K562 (cell line): ENCODE data around the gene CORO1A. TPM values are rescaled to one million over a fixed set of nuclear protein-coding genes. Genes with fewer than 3 reads are reported as not detected.

Source experiments
- CBFA2T3 ChIP-seq: fragments of 450-650 bp; IDR thresholded peaks from 2 replicates; pipeline ENCODE4 v1.6.1; 2017
- CBFB ChIP-seq: sonication (generic); formaldehyde crosslinking; IDR thresholded peaks from 2 replicates; pipeline ENCODE4 v1.4.0; 2020; ENCODE audit warnings: mild to moderate bottlenecking, missing genetic modification reagents
- CBX1 ChIP-seq: sonication (generic); IDR thresholded peaks from 2 replicates; pipeline ENCODE4 v1.6.1; 2016; ENCODE audit warnings: antibody characterized with exemption, low read depth, mild to moderate bottlenecking
- DACH1 ChIP-seq: fragments of 450-650 bp; IDR thresholded peaks from 2 replicates; pipeline ENCODE4 v1.6.1; 2018; ENCODE audit not compliant: partially characterized antibody
- E2F1 ChIP-seq: sonication (generic); formaldehyde crosslinking; IDR thresholded peaks from 2 replicates; pipeline ENCODE4 v1.8.1; 2023; ENCODE audit warnings: mild to moderate bottlenecking, missing genetic modification reagents, moderate library complexity
- E2F4 ChIP-seq: sonication (generic); formaldehyde crosslinking; IDR thresholded peaks from 2 replicates; pipeline ENCODE4 v1.8.0; 2022; ENCODE audit warnings: mild to moderate bottlenecking, low read depth, missing genetic modification reagents
- EZH2 ChIP-seq: IDR thresholded peaks from 2 replicates; pipeline ENCODE4 v1.6.1; 2012; ENCODE audit warnings: low read depth, mild to moderate bottlenecking, inconsistent platforms, low read length, borderline replicate concordance
- HNRNPK ChIP-seq: fragments of 200-400 bp; formaldehyde crosslinking; IDR thresholded peaks from one replicate; pipeline ENCODE4 v1.6.1; 2018; ENCODE audit warnings: mild to moderate bottlenecking, low read depth, low read length; ENCODE audit not compliant: poor library complexity, severe bottlenecking
- KHSRP ChIP-seq: fragments of 450-650 bp; IDR thresholded peaks from 2 replicates; pipeline ENCODE4 v1.6.1; 2017
- KLF16 ChIP-seq: IDR thresholded peaks from 2 replicates; pipeline ENCODE4 v1.6.1; 2016; ENCODE audit warnings: antibody characterized with exemption
- MAFF ChIP-seq: IDR thresholded peaks from 2 replicates; pipeline ENCODE4 v1.6.1; 2012; ENCODE audit warnings: low read length, improper control_type of control experiment
- MCM7 ChIP-seq, 2 experiments: fragments of 450-650 bp; IDR thresholded peaks; 2 replicates each; pipeline ENCODE4 v1.6.1; 2016 to 2018
- NCOA4 ChIP-seq: fragments of 450-650 bp; IDR thresholded peaks from 2 replicates; pipeline ENCODE4 v1.6.1; 2018; ENCODE audit warnings: mild to moderate bottlenecking; ENCODE audit not compliant: partially characterized antibody
- NFE2L1 ChIP-seq: fragments of 450-650 bp; IDR thresholded peaks from 2 replicates; pipeline ENCODE4 v1.6.1; 2016; ENCODE audit warnings: missing genetic modification characterization, low read depth, mild to moderate bottlenecking, missing compliant biosample characterization, moderate library complexity, borderline replicate concordance
- NKRF ChIP-seq: fragments of 450-650 bp; IDR thresholded peaks from 2 replicates; pipeline ENCODE4 v1.6.1; 2016; ENCODE audit warnings: borderline replicate concordance
- PHTF2 ChIP-seq: fragments of 250-450 bp; sonication (Bioruptor Pico); IDR thresholded peaks from 2 replicates; pipeline ENCODE4 v1.5.0; 2021; ENCODE audit warnings: mild to moderate bottlenecking
- PTTG1 ChIP-seq: fragments of 450-650 bp; IDR thresholded peaks from 2 replicates; pipeline ENCODE4 v1.6.1; 2016; ENCODE audit warnings: low read depth, mild to moderate bottlenecking, missing genetic modification characterization, missing compliant biosample characterization
- SIX5 ChIP-seq, 2 experiments: IDR thresholded peaks; 2 replicates each; pipeline ENCODE4 v1.6.1; 2011; ENCODE audit warnings: low read length in 2 of 2, borderline replicate concordance in 1 of 2, low read depth in 1 of 2, mild to moderate bottlenecking in 1 of 2, moderate library complexity in 1 of 2; ENCODE audit not compliant: insufficient read depth in 1 of 2
- SRSF3 ChIP-seq: fragments of 200-400 bp; formaldehyde crosslinking; IDR thresholded peaks from 2 replicates; pipeline ENCODE4 v1.6.1; 2016; ENCODE audit warnings: mild to moderate bottlenecking, low read length, moderate library complexity; ENCODE audit not compliant: insufficient read depth
- STAT5B ChIP-seq: fragments of 250-450 bp; sonication (Bioruptor Pico); IDR thresholded peaks from 2 replicates; pipeline ENCODE4 v1.8.0; 2021; ENCODE audit warnings: mild to moderate bottlenecking, inconsistent platforms
- TRIM28 ChIP-seq: fragments of 450-650 bp; IDR thresholded peaks from 2 replicates; pipeline ENCODE4 v1.6.1; 2017
- ZC3H11A ChIP-seq: IDR thresholded peaks from 2 replicates; pipeline ENCODE4 v1.6.1; 2012; ENCODE audit warnings: low read depth, low read length, improper control_type of control experiment
- ZNF174 ChIP-seq: fragments of 250-450 bp; sonication (Bioruptor Pico); IDR thresholded peaks from 2 replicates; pipeline ENCODE4 v1.4.0; 2020; ENCODE audit warnings: mild to moderate bottlenecking
- ZNF197 ChIP-seq: fragments of 200-800 bp; sonication (Bioruptor generic); IDR thresholded peaks from 2 replicates; pipeline ENCODE4 v1.6.1; 2016; ENCODE audit warnings: low read depth, missing genetic modification characterization, missing compliant biosample characterization
- ZNF217 ChIP-seq: sonication (generic); formaldehyde crosslinking; IDR thresholded peaks from 2 replicates; pipeline ENCODE4 v1.8.0; 2022; ENCODE audit warnings: mild to moderate bottlenecking, missing genetic modification reagents
- polyA plus RNA-seq, 8 experiments: library from polyadenylated mRNA; depleted of rRNA in 4 of 8; stranded (reverse) in 5 of 8; unstranded in 3 of 8; fragments of >200 nt; fragmentation: Nextera tagmentation in 2 of 8; fragmentation: Illumina TruSeq in 1 of 8; extraction: Ambion mirVana in 2 of 8; extraction: Trizol in 1 of 8; gene quantifications; 2 replicates each; pipeline versions ENCODE4 v1.2.1 to v1.2.3, GENCODE V29; 2011 to 2014; ENCODE audit warnings: inconsistent platforms in 1 of 8, missing spikeins in 1 of 8
- total RNA-seq, 7 experiments: library from RNA; depleted of rRNA in 6 of 7; stranded (reverse); fragments of >200 nt in 6 of 7; fragmentation: Illumina TruSeq in 2 of 7; extraction: Trizol in 2 of 7; gene quantifications; 2 replicates each; pipeline versions ENCODE4 v1.2.1 to v1.2.3, GENCODE V29; 2011 to 2021; ENCODE audit warnings: low replicate concordance in 1 of 7

The CORO1A gene
- total and polyA plus RNA-seq, 9 of the 15 experiments (the other 6 are each of a cell fraction or from before 2014, with no cell fraction given) = 0.22 to 23.8 (median 7.6) TPM

- TF ChIP-seq E2F4 (CRISPR knock-in tag) = no peak
- TF ChIP-seq CBX1 = 0 out of 2 replicates have a peak, but pooled peaks have one; percentile 37
- no peak for TF ChIP-seq MCM7 (IDR thresholded peaks at IDR 0.05)
- TF ChIP-seq MAFF = no peak
- TF ChIP-seq SRSF3 = no peak
- TF ChIP-seq NKRF = 0 out of 2 replicates have a peak, but pooled peaks have one; percentile 44
- TF ChIP-seq HNRNPK = no peak
- TF ChIP-seq CBFA2T3 = peak; percentile 80
- TF ChIP-seq CBFB = peak; percentile 81; the same call in 1 of the 2 replicates
- no peak for TF ChIP-seq ZNF174
- no peak for TF ChIP-seq EZH2
- TF ChIP-seq ZC3H11A = no peak
- TF ChIP-seq DACH1 = no peak
- no peak for TF ChIP-seq E2F1 (CRISPR knock-in tag)
- no peak for TF ChIP-seq NCOA4
- TF ChIP-seq STAT5B (CRISPR knock-in tag) = no peak
- no peak for TF ChIP-seq PHTF2 (CRISPR knock-in tag)
- TF ChIP-seq TRIM28 = peak; percentile 50; the same call in 1 of the 2 replicates
- TF ChIP-seq KHSRP = no peak
- no peak for TF ChIP-seq ZNF197 (CRISPR knock-in tag)
- TF ChIP-seq NFE2L1 (tag) = no peak
- TF ChIP-seq SIX5 (IDR thresholded peaks at IDR 0.05; ENCODE audit: borderline replicate concordance in 1 of 2, insufficient read depth in 1 of 2, low read depth in 1 of 2, low read length in 2 of 2) = no peak
- no peak for TF ChIP-seq PTTG1 (tag)
- no peak for TF ChIP-seq ZNF217
- TF ChIP-seq KLF16 = peak; percentile 26; the same call in 1 of the 2 replicates
Observed at GRCh38 chr16:30186782-30187555, 3.6 kb downstream of the CORO1A start (continued).
